HG02763 (cell line): ENCODE results near the gene ZNF619.
A peak's percentile ranks its signal among the peaks of the same experiment; 100 is the strongest.

Experiments
- ATAC-seq: cut with Tn5 transposase; IDR thresholded peaks from one replicate; pipeline ENCODE4 v1.9.1; 2021; ENCODE audit warnings: mild to moderate bottlenecking, moderate library complexity; ENCODE audit not compliant: unreplicated experiment

Gene ZNF619

DNA sequence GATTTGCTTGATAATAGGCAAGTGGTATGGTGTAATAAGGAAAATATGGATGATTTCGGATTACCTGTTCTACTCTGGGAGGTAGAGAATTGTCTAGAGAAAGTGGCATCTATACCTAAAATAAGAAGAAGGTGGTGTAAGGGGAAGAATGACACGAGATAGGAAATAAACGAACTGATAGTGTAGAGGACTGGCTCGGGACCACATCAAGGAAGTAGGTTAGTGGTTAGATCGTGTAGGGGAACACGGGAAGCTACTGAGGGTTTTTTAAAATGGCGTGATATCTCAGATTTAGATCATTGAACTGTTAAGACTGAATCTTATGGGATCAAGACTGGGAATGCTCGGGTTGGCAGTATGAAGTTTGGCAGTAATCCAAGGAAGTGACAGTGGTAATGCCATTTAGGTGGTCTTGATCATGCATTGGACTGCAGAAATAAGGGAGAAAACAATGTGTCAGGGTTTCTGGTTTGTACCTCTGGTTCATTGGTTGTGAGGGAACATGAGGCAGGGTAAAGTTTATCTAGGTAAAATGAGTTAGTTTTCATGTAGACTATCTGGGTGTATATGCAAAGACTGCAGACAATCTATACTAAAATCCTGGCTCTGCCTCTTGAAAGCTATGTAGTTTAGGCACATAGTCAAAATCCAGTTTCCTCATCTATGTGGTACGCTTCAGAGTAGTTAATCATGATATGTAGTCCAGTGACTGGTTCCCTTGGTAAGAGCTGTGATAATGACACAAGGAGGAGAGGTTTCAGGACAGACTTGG, 12.4 kb upstream of the ZNF619 start:
- no peak for ATAC-seq

- ATAC-seq: no peak
Observed at GRCh38 chr3:40465111-40465407, 11.9 kb upstream of the ZNF619 start.

GRCh38 chr3:40465456-40465855, 11.5 kb upstream of the ZNF619 start:
- ATAC-seq: no peak

GRCh38 chr3:40468018-40468417, 8.9 kb upstream of the ZNF619 start:
- ATAC-seq: no peak

DNA sequence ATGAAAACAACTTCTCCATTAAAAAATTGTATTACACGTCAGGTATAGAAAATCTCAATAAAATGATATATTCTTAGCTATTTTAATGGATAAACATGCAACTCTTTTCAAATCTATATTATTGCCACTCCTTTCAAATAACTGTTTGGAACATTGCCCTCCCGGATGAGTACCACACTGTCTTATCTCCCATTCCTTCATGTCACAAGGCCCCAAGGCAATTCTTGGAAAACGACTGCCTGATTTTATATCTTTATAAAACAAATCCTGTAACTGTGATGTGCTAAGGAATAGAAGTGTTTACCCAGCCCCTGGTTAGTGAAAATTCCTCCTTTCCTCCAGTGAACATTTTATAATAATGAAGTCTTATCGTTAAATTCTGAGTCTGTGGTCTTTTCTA, 6.2 kb upstream of the ZNF619 start:
- no peak for ATAC-seq

- no peak for ATAC-seq
Observed at GRCh38 chr3:40477666-40478065, 744 bp downstream of the ZNF619 start.

DNA sequence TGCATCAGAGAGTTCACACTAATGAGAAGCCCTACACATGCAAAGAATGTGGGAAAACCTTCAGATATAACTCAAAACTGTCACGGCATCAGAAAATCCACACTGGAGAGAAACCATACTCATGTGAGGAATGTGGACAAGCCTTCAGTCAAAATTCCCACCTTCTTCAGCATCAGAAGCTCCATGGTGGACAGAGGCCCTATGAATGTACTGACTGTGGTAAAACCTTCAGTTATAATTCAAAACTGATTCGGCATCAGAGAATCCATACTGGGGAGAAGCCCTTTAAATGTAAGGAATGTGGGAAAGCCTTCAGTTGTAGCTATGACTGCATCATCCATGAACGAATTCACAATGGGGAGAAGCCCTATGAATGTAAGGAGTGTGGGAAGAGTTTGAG, 10.2 kb downstream of the ZNF619 start:
- ATAC-seq: no peak

- ATAC-seq: no peak
Observed at GRCh38 chr3:40490916-40491315, 14.0 kb downstream of the ZNF619 start.

DNA sequence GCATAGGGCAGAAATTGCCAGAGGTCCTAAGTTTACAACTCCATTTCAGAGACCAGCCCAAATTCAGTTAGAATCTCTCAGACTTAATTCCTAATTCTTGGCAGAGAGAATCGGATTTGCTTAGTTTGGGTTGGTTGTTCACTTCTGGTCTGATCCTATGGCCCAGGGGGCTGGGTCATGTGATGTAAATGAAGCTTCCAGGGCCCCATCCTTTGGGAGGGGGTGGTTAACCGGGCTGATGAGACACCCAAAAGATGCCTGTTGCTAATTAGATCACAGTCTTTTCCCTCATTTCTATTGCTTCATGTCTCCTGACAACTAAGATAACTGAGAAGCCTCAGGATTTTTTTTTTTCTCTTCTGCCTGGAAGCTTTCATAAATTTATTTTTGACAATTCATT, 17.8 kb downstream of the ZNF619 start:
- ATAC-seq: no peak

DNA sequence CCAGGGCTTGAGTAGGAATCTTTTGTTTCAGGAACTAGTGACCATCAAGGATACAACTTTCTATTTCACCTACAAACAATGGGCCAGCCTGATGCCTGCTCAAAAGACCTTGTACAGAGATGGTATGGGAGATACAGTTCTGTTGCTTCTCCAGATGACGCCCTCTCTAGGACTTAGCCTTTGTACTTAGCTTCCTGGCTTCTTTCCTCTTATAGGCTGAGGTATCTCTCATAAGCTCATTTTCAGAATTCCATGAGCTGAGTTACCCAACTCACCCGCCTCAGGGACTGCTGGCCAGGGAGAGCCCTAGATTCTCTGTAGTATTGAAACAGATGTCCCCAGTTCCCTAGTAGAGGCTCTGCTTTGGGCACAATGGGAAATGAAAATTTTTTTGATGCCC, 20.4 kb downstream of the ZNF619 start:
- ATAC-seq: no peak

- ATAC-seq: no peak
Observed at GRCh38 chr3:40499952-40500351, 23.0 kb downstream of the ZNF619 start.

- no peak for ATAC-seq
Observed at GRCh38 chr3:40502034-40502433, 25.1 kb downstream of the ZNF619 start.

DNA sequence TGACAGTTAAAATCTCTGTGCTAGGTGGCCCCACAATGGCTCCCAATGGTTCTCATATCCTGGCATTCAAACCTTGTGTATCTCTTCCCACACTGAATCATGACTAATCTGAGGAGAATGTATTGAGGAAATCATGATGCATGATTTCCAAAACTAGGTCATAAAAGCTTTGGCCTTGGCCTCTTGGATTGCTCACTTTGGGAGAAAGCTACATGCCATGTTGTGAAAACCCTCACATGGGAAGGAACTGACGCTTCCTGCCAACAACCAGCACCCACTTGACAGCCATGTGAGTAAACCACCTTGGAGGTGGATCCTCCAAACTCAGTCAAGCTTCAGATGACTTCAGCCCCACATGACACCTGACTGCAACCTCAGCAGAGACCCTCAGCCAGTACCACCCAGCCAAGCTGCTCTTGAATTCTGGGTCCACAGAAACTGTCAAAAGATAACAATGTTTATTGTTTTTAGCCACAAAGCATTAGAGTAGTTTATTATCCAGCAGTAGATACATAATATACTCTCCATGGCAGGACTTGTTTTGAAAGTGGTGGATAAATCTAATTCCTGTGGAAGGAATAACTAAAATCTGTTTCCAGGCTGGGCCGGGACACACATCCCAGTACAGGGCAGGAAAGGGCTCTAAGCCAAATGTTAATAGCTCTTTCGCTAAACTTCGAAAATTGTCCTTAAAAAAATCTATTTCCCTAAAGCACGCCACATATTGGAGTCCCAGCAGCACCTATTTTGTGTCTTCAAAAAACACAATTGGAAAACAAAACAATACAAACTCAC, 27.9 kb downstream of the ZNF619 start:
- no peak for ATAC-seq

DNA sequence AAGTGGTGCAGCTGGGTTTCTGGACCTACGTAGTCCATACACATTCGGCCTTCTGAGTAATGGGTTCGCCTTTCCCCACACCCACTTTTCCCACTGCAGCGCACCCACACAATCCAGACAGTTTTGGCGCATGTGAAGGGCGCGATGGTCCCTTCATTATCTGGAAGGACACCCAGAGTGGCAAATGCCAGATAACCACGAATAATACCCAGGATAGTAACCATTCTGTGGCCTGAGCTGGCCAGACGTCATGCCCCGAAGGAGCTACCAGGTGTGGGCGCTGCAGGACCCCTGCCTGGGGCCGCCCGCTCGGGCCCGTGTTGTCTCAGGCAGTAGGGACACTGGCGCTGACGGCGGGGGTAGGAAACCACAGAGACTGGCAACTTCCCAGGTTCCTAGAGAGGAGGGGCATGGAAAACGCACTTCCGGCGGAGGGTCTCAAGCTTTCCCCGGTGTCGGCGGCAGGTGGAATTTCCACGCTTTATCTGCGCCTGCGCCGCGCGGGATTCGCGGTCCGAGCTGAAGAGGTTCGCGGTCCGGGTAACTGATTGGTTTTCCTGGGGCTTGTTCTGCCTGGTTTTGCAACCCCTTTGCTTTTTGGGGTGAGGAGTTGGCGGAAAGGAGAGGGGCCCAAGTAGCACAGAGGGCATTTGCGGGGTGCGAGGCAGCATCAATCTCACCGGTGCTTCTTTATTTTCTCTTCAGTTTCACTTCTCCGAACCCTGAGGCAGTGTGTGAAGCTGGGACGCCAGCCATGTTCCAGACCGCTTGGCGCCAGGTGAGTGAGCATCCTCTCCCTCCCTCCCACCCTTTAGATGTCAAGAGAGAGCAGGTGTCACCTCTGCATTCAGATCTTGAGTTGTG, 28.9 kb downstream of the ZNF619 start, which contains the start of gene ZNF620:
TSS of gene ZNF620 (plus strand) at position 441 of the 864 bp plus-strand sequence. CDS start at position 755, 314 bp downstream.
- peak; percentile 59 for ATAC-seq

DNA sequence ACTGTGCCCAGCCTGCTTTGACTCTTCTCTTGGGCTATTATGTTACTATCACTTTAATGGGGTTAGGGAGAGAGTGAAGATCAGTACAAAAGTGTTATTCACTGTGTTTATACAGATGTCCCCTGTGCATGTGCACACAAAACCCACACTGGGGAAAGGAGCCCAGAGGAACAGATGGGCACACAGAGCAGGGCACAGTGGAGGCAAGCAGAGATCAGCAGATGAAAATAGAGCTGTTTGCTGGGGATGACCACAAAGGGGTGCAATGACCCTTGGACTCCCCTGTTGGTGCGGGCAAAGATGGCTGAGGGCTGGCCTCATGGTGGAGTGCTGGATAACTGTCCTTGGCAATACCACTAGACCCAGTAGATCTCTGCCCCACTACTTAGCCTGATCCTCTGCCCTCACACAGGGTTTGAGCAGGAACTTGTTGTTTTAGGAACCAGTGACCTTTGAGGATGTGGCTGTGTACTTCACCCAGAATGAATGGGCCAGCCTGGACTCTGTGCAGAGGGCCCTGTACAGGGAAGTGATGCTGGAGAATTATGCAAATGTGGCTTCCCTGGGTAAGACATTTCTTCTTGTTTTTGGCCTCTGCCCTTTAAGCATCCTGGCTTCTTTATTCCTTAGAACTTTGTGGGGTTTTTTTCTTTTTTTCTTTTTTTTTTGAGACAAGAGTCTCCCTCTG, 34.3 kb downstream of the ZNF619 start:
- no peak for ATAC-seq

GRCh38 chr3:40516201-40516600, 39.3 kb downstream of the ZNF619 start:
- ATAC-seq: no peak

DNA sequence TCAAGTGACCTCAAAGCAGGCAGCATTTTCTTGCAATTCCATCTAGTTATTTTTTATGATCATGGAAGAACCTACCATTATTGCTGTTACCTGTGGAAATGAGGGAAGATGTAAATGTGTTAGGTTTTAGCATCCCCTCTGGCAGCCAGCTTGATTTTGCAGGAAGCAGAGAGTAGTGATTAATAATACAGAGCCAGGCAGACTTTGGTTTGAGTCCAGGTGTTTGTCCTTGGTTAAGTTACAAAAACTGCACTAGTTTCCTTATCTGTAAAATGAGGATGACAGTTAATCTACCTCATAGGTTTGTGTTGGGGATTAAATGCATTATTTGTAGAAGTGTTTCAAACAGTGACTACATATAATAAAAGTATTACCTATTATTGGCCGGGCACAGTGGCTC, 41.1 kb downstream of the ZNF619 start:
- ATAC-seq: no peak

GRCh38 chr3:40518848-40519247, 41.9 kb downstream of the ZNF619 start:
- ATAC-seq: no peak

DNA sequence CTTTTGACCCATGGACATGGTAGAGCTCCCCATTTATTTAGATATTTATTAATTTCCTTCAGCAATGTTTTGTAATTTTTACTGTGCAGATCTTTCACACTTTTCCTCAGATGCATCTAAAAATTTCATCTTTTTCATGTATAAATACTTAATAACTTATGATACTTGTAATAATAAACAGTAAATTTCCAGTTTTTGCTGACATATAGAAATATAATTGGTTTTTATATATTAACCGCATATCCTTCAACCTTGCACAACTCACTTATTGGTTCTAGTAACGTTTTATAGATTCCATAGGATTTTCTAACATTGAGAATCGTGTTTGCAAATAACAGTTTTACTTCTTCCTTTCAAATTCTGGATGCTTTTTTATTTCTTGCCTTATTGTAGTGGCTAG, 44.3 kb downstream of the ZNF619 start:
- ATAC-seq: no peak

DNA sequence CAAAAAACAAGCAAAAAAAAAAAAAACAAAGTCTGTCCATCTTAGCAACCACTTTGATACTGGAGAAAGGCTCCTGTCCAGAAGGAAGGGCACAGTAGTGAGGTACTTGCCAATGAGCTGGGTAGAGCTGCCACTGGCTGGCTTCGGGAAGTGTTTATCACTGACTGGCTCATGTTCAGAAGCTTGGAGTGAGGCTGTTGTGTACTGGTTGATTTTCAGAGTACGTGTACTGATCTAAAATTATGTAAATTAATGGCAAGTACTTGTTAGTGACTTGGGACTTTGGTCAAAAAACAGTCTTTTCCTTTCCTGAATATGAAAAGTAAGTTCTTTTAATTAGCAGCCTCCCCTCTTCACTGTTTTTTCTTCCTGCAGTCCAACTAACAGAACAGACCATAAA, 46.9 kb downstream of the ZNF619 start:
- ATAC-seq: no peak

- ATAC-seq: peak; percentile 5
Observed at GRCh38 chr3:40524222-40524567, 47.3 kb downstream of the ZNF619 start.
